ENCODE measurements around the gene SPAG9.

- TF ChIP-seq CTCF (IDR thresholded peaks at IDR 0.05) (no peak), POLR2A (IDR thresholded peaks at IDR 0.05) (no peak)
Measured at GRCh38 chr17:50945779-50946222, 174.9 kb downstream of the SPAG9 start.
